Keratinocyte (primary cell): ENCODE results near the gene CCDC102B.

Experiments used
- EZH2 ChIP-seq: IDR thresholded peaks from one replicate; pipeline ENCODE4 v1.6.1; 2012; ENCODE audit warnings: inconsistent platforms, mild to moderate bottlenecking, low read length, moderate library complexity
- TF ChIP-seq, protein P1 (sequence below), 3 experiments: IDR thresholded peaks in 1 of 3; conservative IDR thresholded peaks in 1 of 3; optimal IDR thresholded peaks in 1 of 3; 2 replicates in 2 of 3; 3 replicates in 1 of 3; pipeline versions ENCODE3 to v1.5.1; 2011; ENCODE audit warnings: low read length in 3 of 3, mild to moderate bottlenecking in 3 of 3, moderate library complexity in 2 of 3, control low read depth in 1 of 3, inconsistent platforms in 1 of 3; ENCODE audit not compliant: insufficient read depth in 2 of 3; ENCODE audit errors: extremely low read depth in 1 of 3

- TF ChIP-seq, protein P1, sequence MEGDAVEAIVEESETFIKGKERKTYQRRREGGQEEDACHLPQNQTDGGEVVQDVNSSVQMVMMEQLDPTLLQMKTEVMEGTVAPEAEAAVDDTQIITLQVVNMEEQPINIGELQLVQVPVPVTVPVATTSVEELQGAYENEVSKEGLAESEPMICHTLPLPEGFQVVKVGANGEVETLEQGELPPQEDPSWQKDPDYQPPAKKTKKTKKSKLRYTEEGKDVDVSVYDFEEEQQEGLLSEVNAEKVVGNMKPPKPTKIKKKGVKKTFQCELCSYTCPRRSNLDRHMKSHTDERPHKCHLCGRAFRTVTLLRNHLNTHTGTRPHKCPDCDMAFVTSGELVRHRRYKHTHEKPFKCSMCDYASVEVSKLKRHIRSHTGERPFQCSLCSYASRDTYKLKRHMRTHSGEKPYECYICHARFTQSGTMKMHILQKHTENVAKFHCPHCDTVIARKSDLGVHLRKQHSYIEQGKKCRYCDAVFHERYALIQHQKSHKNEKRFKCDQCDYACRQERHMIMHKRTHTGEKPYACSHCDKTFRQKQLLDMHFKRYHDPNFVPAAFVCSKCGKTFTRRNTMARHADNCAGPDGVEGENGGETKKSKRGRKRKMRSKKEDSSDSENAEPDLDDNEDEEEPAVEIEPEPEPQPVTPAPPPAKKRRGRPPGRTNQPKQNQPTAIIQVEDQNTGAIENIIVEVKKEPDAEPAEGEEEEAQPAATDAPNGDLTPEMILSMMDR (optimal IDR thresholded peaks at IDR 0.05 in 1 of 3, IDR thresholded peaks at IDR 0.05 in 1 of 3, conservative IDR thresholded peaks at IDR 0.05 in 1 of 3; ENCODE audit: extremely low read depth in 1 of 3, insufficient read depth in 2 of 3, low read length in 3 of 3): no peak
- TF ChIP-seq EZH2: no peak
Measured at GRCh38 chr18:68769461-68769860, 28.4 kb upstream of the CCDC102B start.
